ENCODE measurements around the gene B3GLCT. TPM values are rescaled to one million over a fixed set of nuclear protein-coding genes. Genes with fewer than 3 reads are reported as not detected.
"Not testable (repeated sequence)": the region's sequence is repeated elsewhere in the genome, so short reads cannot be mapped to it uniquely, and the experiment has no call there.

The B3GLCT gene
- polyA plus RNA-seq, 3 donors = 1.5 to 1.9 (median 1.6) TPM

- 68 to 73% (median 71%) methylated on average over 2 of the region's 2 CpGs for WGBS, 3 donors
- H3K27ac ChIP-seq (ENCODE audit: low read depth, low read length) = no peak overlapping the region
These were observed 14.0 kb downstream of the B3GLCT start for GRCh38 chr13:31213651-31214289.

DNA sequence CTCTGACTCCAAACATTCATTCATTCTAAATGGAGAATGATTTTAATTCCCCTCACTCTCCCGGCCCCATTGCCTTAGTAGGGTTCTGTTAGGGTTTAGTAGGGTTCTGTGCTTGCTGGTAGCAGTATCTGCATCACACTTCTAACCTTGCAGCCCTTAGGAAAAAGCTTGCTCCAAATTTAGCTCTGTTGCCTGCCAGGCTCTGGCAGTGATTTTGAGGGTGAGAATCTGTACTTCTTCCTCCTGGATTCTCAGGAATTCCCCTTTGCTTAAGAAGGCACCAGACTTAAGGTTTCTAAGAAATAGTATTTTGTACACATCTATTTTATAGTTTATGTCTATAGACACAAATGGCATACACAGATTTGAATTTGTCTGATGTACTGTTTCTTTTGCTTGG is 14.7 kb downstream of the B3GLCT start:
- 75 to 84% (median 79%) methylated on average over 1 of the region's 1 CpG for WGBS, 3 donors
- no peak overlapping the region for H3K27ac ChIP-seq (ENCODE audit: low read depth, low read length)

DNA sequence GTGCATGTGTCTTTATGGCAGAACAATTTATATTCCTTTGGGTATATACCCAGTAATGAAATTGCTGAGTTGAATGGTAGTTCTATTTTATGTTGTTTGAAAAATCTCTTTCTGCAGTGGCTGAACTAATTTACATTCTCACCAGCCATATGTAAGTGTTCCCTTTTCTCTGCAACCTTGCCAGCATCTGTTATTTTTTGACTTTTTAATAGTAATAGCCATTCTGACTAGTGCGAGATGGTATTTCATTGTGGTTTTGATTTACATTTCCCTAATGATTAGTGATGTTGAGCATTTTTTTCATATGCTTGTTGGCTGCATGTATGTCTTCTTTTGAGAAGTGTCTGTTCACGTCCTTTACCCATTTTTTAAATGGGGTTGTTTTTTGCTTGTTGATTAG is 17.1 kb downstream of the B3GLCT start:
- H3K27ac ChIP-seq (ENCODE audit: low read depth, low read length) = not testable (repeated sequence)

GRCh38 chr13:31219909-31220598 is 20.3 kb downstream of the B3GLCT start:
- 85 to 87% (median 86%) methylated on average over 4 of the region's 4 CpGs for WGBS, 3 donors
- H3K27ac ChIP-seq (ENCODE audit: low read depth, low read length) = no peak overlapping the region

More for the DNA sequence above, 17.1 kb downstream of the B3GLCT start:
- 95 to 99% (median 97%) methylated on average over 2 of the region's 2 CpGs for WGBS, 3 donors

- 94 to 97% (median 95%) methylated on average over 3 of the region's 3 CpGs for WGBS, 3 donors
- no peak overlapping the region for H3K27ac ChIP-seq (ENCODE audit: low read depth, low read length)
These were observed 21.3 kb downstream of the B3GLCT start for GRCh38 chr13:31221057-31221456.

DNA sequence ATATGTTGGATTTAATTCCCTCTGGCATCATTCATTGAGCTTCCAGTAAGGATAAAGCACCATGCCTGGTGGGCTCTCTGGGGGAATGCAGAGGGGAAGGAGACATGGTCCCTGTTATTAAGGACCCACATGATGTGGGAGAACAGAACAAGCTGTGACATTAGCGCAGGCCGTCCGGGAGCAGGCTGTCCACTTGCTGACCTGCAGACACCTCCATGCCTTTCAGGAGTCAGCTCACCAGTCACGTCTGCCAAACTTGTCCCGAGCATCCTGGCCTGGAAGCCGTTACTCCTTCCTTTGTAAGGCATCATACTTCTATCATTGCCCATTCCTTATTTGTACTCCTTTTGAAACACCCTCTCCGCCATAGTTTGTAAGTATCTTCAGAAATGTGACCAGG is 23.4 kb downstream of the B3GLCT start:
- H3K27ac ChIP-seq (ENCODE audit: low read depth, low read length) = no peak overlapping the region
- 94 to 97% (median 96%) methylated on average over 7 of the region's 7 CpGs for WGBS, 3 donors

- WGBS, 3 donors = 83 to 89% (median 86%) methylated on average over 2 of the region's 2 CpGs
- H3K27ac ChIP-seq (ENCODE audit: low read depth, low read length) = no peak overlapping the region
These were observed 23.9 kb downstream of the B3GLCT start for GRCh38 chr13:31223640-31224039.

DNA sequence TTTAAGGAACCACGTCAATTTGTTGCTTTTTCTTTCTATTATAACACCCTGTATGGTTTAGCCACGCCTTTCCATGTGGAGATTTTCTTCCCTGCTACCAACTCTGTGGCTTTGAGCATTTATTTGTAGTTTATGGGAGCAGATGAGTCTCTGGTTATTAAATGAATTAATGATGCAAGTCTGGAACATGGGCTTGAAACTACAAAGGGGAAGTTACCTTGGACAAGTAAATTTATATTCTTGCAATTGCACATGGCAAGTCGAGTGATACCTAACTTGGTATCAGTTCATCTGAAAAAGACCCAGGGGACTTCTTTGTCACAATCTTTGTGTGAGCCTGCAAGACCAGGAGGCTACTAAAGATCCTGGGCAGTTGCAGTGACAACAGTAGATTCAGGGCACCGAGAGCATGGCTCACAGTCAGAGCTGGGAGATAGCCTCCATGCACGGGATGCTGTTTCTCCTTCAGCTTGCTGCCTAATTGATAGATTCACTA is 24.4 kb downstream of the B3GLCT start:
- WGBS, 3 donors = 92 to 94% (median 93%) methylated on average over 5 of the region's 5 CpGs
- no peak overlapping the region for H3K27ac ChIP-seq (ENCODE audit: low read depth, low read length)

DNA sequence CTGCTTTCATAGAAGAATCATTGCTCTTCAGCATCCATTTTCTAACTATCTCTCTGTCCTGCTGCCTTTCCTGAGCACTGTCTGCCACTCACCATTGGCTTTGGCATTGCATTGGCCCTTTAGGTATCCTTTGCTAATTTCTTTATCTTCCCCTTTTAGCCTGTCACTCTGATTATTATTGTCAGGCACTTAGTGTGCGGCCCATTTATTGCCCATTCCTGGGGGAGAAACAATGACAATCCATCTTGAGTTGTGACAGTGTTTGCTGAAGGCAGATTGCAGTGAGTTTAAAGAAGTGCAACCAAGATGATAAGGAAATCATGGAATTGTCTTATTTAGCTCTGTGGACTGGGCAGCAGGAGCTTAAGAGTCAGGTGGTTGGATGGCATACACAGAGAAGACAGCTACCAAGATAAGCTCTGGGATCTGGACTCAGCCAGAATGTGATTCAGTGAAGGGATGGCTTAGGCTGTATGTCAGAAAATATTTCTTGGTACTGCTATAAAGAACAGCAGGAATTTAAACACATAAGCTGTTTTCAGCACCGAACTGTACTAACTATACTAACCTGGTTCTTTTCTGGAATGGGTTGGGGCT is 25.3 kb downstream of the B3GLCT start:
- 65 to 95% (median 68%) methylated on average over 2 of the region's 2 CpGs for WGBS, 3 donors
- H3K27ac ChIP-seq (ENCODE audit: low read depth, low read length) = no peak overlapping the region

- WGBS, 3 donors = 89 to 94% (median 93%) methylated on average over 9 of the region's 9 CpGs
- no peak overlapping the region for H3K27ac ChIP-seq (ENCODE audit: low read depth, low read length)
These were observed 26.4 kb downstream of the B3GLCT start for GRCh38 chr13:31225998-31226675.

DNA sequence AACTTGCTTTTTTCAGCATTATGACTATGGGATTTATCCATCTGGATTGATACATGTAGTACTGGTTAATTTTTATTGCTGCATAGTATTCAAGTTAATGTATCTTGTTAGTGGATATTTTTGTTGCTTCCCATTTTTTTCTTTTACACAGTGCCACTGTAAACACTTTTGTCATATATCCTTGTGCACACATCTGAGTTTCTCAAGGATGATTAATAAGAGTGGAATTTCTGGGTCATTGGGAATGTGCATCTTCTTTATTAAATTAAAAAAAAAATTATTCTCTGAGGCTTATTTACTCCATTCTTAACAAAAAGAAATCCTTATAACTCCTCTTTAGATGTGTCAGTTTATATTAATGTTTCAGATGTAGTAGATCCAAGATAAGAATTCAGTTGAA is 27.3 kb downstream of the B3GLCT start:
- H3K27ac ChIP-seq (ENCODE audit: low read depth, low read length) = no peak overlapping the region

DNA sequence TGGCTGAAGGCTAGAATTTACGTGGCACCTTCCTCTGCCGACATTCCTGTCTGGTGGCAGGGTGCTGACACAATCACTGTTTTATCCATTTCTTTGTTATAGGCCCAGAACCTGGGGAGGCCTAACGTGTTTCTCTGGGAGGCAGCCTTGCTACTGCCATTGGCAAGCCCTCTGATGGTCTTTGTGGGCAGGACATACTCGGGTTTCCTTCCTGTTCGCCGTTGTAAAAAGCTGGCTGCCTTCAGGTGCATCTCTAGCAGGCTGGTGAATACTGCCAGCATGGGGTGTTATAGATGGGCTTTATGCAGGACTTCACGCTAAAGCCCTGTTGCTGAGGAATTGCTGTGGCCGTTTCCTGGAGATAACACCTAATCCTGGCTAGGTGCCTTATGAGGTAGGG is 28.1 kb downstream of the B3GLCT start:
- H3K27ac ChIP-seq (ENCODE audit: low read depth, low read length) = no peak overlapping the region
- WGBS, 3 donors = 73 to 77% (median 76%) methylated on average over 8 of the region's 8 CpGs

GRCh38 chr13:31234729-31235128 is 35.0 kb downstream of the B3GLCT start:
- 80 to 88% (median 84%) methylated on average over 6 of the region's 6 CpGs for WGBS, 3 donors

GRCh38 chr13:31236211-31236786 is 36.5 kb downstream of the B3GLCT start:
- H3K27ac ChIP-seq (ENCODE audit: low read depth, low read length) = no peak overlapping the region
- 47 to 60% (median 50%) methylated on average over 3 of the region's 3 CpGs for WGBS, 3 donors

More at GRCh38 chr13:31234729-31235128, 35.0 kb downstream of the B3GLCT start:
- H3K27ac ChIP-seq (ENCODE audit: low read depth, low read length) = no peak overlapping the region

DNA sequence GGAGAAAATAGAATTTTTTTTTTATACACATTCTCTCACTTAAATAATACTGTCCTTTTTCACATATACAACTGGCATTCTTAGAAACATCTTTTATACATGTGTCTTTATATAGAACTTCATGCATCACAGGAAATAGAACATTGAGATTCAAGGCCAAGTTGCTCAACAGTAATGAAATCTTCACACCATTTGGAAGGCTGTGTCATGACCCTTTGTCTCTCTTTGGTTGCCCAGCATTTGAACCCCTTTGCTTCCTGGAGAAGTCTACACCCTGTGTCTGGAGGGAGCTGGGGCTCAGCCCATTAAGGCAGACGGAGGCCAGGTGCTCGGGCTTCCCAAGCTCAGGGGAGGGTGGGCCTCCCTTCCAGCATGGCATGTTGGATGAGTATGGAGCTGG is 41.1 kb downstream of the B3GLCT start:
- no peak overlapping the region for H3K27ac ChIP-seq (ENCODE audit: low read depth, low read length)
- 89 to 96% (median 94%) methylated on average over 2 of the region's 2 CpGs for WGBS, 3 donors

- H3K27ac ChIP-seq (ENCODE audit: low read depth, low read length) = no peak overlapping the region
- 66 to 73% (median 71%) methylated on average over 2 of the region's 2 CpGs for WGBS, 3 donors
These were observed 42.6 kb downstream of the B3GLCT start for GRCh38 chr13:31242367-31242766.

- WGBS, 3 donors = 60 to 77% (median 63%) methylated on average over 1 of the region's 1 CpG
- no peak overlapping the region for H3K27ac ChIP-seq (ENCODE audit: low read depth, low read length)
These were observed 43.1 kb downstream of the B3GLCT start for GRCh38 chr13:31242916-31243315.

- H3K27ac ChIP-seq (ENCODE audit: low read depth, low read length) = no peak overlapping the region
- WGBS, 3 donors = 89 to 97% (median 97%) methylated on average over 1 of the region's 1 CpG
These were observed 46.0 kb downstream of the B3GLCT start for GRCh38 chr13:31245598-31246373.
